Measurements from ENCODE around the gene MAN2A2.

- TF ChIP-seq EZH2 (IDR thresholded peaks at IDR 0.05; ENCODE audit: insufficient read depth, poor library complexity, severe bottlenecking) (no peak), EZH2phosphoT487 (IDR thresholded peaks at IDR 0.05; ENCODE audit: insufficient read depth, low read depth) (no peak)
Observed at GRCh38 chr15:90857883-90858443, 45.1 kb upstream of the MAN2A2 start.

All from GM23248 (cell line).